Measurements from ENCODE around the gene XDH.

The XDH gene

DNA sequence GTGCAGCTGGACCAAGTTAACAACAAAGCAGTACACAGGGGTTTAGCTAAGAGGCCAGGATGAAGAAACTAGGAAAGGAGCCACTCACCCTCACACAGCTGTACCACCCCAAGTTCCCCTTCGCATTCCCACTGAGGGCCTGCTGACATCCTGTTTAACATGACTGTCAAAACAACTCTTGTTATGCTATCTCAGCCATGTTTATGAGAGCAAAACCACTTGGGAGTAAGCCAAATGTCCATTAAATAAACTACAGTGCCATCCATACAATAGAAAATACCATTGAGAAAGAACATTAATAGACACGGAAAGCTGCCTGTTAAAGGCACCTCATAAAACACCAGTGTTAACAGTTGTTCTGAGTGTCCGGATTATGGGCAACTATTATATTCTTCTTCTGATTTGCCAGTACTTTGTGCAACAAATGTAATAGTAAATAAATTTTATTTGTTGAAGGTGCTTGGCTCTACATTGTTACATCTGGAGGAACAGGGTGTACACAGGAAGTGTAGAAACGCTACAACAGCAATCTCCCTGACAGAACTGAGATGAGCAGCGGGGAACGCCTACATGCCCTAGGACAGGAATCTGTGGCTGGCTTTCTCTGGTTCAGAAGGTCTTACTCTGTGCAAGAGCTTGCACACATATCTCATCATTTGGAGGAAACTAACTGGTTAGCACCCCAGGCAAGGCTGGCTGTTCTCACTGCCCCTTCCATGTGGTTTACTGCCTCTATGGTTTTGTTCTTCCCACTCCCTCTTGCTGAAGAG, 95.0 kb downstream of the XDH start:
- Histone ChIP-seq H2BK120ac (ENCODE audit: low read depth, low read length) (peak overlapping the region; percentile 94), H2AK5ac (ENCODE audit: low read length, severe bottlenecking) (peak overlapping the region; percentile 29), H4K91ac (ENCODE audit: low read length) (peak overlapping the region; percentile 62), H2AFZ (ENCODE audit: low read depth, low read length) (no peak overlapping the region), H2BK12ac (ENCODE audit: low read length in 2 of 2) (peak overlapping the region; percentile 57 to 83), H3K79me1 (replicated peaks; ENCODE audit: low read length, poor library complexity, severe bottlenecking) (no peaks in the 10 kb centered on the region), H3K23ac (ENCODE audit: low read length in 2 of 2) (no peak overlapping the region), H3K27me3 (ENCODE audit: control insufficient read depth in 1 of 2, insufficient read depth in 1 of 2, low read length in 2 of 2) (no peaks in the 10 kb centered on the region), H2BK15ac (ENCODE audit: low read depth, poor library complexity, severe bottlenecking) (no peak overlapping the region), H3K18ac (ENCODE audit: low read depth in 1 of 2, low read length in 2 of 2) (peak overlapping the region; percentile 91 to 93), H3K36me3 (ENCODE audit: control insufficient read depth in 1 of 2, insufficient read depth in 2 of 2, low read depth in 1 of 2, low read length in 2 of 2) (no peaks in the 10 kb centered on the region), H3K9ac (ENCODE audit: low read length) (no peak overlapping the region), H2BK5ac (ENCODE audit: low read depth, low read length, poor library complexity, severe bottlenecking) (peak overlapping the region; percentile 51), H3K27ac (ENCODE audit: low read length, poor library complexity, severe bottlenecking) (peak overlapping the region; percentile 93), H3K14ac (ENCODE audit: low read length in 2 of 2) (no peak overlapping the region), H3K4me1 (ENCODE audit: control insufficient read depth, insufficient read depth, low read depth, low read length) (peaks cover 17% of the 10 kb centered on the region), H4K8ac (ENCODE audit: low read length) (peak overlapping the region; percentile 72), H3K4me3 (ENCODE audit: insufficient read depth in 1 of 2, low read depth in 1 of 2, low read length in 2 of 2) (no peak overlapping the region), H3K4ac (ENCODE audit: low read depth in 1 of 2, low read length in 2 of 2) (peak overlapping the region; percentile 19 to 41), H3K9me3 (ENCODE audit: control insufficient read depth, low read length) (no peaks in the 10 kb centered on the region), H3K4me2 (ENCODE audit: low read length, poor library complexity, severe bottlenecking) (peak overlapping the region; percentile 40)
- DNase-seq: peak; percentile 93
- 1% methylated on average over 6 of the region's 6 CpGs for WGBS

DNA sequence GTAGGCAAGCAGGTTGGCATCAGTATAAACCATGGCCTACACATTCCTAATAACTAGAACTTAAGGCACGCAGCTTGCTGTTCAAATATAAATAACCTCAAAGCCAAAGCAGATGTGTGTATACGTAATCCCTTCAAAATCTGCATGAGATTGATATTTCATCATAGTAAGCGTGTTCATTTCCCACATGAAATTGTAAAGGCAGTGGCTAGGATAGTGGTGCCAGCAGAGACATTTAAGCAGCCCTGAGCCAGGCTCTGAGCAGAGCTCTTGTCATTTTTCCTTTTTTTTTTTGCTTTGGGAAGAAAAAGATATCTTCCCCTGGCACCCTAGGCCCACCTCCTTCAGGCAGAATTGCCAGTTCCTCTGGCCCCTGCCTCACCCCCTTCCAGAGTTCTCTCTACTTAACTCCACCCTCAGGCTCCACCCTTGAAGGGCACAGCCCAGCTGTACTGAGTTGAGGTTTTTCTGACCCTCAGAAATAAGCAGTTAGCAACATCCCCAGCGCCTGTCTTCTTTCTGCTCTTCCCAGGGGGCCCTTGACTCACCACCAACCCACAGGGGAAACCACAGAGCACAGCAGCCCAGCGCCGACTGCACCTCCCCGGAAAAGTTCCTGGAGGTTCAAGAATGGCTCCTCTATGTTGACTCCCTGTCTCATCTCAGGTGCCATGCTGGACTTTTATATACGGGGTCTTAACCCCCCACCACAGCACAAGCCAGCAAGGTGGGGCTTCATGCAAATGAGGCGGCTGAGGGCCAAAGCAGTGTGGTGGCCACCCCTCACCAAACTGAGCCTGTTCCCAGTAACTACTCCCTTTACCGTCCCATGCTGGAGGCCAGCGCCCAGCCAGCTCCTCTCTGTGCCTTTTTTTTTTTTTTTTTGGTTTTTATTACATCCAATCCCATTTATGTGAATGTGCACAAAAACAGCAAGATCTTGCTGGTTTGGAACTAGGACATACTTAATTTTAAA, 95.9 kb downstream of the XDH start:
- H2BK120ac ChIP-seq (ENCODE audit: low read depth, low read length): peak overlapping the region; percentile 39
- no peak overlapping the region for H3K4me3 ChIP-seq (ENCODE audit: insufficient read depth in 1 of 2, low read depth in 1 of 2, low read length in 2 of 2)
- peak overlapping the region; percentile 71 to 99 for H2BK12ac ChIP-seq (ENCODE audit: low read length in 2 of 2)
- WGBS: 29% methylated on average over 9 of the region's 11 CpGs
- H3K27me3 ChIP-seq (ENCODE audit: control insufficient read depth in 1 of 2, insufficient read depth in 1 of 2, low read length in 2 of 2): no peaks in the 10 kb centered on the region
- H3K27ac ChIP-seq (ENCODE audit: low read length, poor library complexity, severe bottlenecking): peak overlapping the region; percentile 93
- H3K9ac ChIP-seq (ENCODE audit: low read length): no peak overlapping the region
- H2BK15ac ChIP-seq (ENCODE audit: low read depth, poor library complexity, severe bottlenecking): peak overlapping the region; percentile 60
- peaks cover 17% of the 10 kb centered on the region for H3K4me1 ChIP-seq (ENCODE audit: control insufficient read depth, insufficient read depth, low read depth, low read length)
- peak overlapping the region in 1 of 2 experiments; percentile 89 for H3K23ac ChIP-seq (ENCODE audit: low read length in 2 of 2)
- peak overlapping the region; percentile 67 for H4K8ac ChIP-seq (ENCODE audit: low read length)
- peak overlapping the region; percentile 95 to 100 for H3K18ac ChIP-seq (ENCODE audit: low read depth in 1 of 2, low read length in 2 of 2)
- H2BK5ac ChIP-seq (ENCODE audit: low read depth, low read length, poor library complexity, severe bottlenecking): peak overlapping the region; percentile 68
- H3K14ac ChIP-seq (ENCODE audit: low read length in 2 of 2): peak overlapping the region in 1 of 2 experiments; percentile 82
- DNase-seq: peak; percentile 95
- no peak overlapping the region for H2AFZ ChIP-seq (ENCODE audit: low read depth, low read length)
- H4K91ac ChIP-seq (ENCODE audit: low read length): peak overlapping the region; percentile 95
- no peaks in the 10 kb centered on the region for H3K79me1 ChIP-seq (replicated peaks; ENCODE audit: low read length, poor library complexity, severe bottlenecking)
- H3K9me3 ChIP-seq (ENCODE audit: control insufficient read depth, low read length): no peaks in the 10 kb centered on the region
- H3K4me2 ChIP-seq (ENCODE audit: low read length, poor library complexity, severe bottlenecking): peak overlapping the region; percentile 42
- peak overlapping the region; percentile 55 to 100 for H3K4ac ChIP-seq (ENCODE audit: low read depth in 1 of 2, low read length in 2 of 2)
- H3K36me3 ChIP-seq (ENCODE audit: control insufficient read depth in 1 of 2, insufficient read depth in 2 of 2, low read depth in 1 of 2, low read length in 2 of 2): no peaks in the 10 kb centered on the region
- peak overlapping the region; percentile 6 for H2AK5ac ChIP-seq (ENCODE audit: low read length, severe bottlenecking)

DNA sequence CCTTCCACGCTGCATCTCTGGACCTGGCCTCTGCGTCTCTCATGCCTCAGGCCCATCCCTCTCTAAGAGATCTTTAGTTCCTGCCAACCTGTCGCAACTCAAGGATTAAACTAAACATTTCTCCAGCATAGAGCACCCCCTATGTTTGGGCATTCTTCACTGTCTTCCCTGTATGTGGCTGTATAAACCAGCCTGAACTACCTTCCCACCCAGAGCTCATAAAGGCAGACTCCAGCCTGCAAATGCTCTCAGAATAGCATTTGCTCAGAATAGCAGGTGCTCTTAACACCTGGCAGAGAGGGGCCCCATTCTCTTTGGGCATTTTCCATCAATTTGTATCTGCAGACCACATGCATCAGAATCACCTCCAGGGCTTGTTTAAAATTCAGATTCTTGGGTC, 97.1 kb downstream of the XDH start:
- H3K9me3 ChIP-seq (ENCODE audit: control insufficient read depth, low read length): no peaks in the 10 kb centered on the region
- H4K91ac ChIP-seq (ENCODE audit: low read length): peak overlapping the region; percentile 52
- no peak overlapping the region for H3K4me2 ChIP-seq (ENCODE audit: low read length, poor library complexity, severe bottlenecking)
- no peak overlapping the region for H3K4me3 ChIP-seq (ENCODE audit: insufficient read depth in 1 of 2, low read depth in 1 of 2, low read length in 2 of 2)
- H3K18ac ChIP-seq (ENCODE audit: low read depth in 1 of 2, low read length in 2 of 2): peak overlapping the region; percentile 0 to 23
- no peak overlapping the region for H3K9ac ChIP-seq (ENCODE audit: low read length)
- 77% methylated on average over 3 of the region's 3 CpGs for WGBS
- no peak overlapping the region for H2AFZ ChIP-seq (ENCODE audit: low read depth, low read length)
- no peak overlapping the region for H2BK15ac ChIP-seq (ENCODE audit: low read depth, poor library complexity, severe bottlenecking)
- H3K36me3 ChIP-seq (ENCODE audit: control insufficient read depth in 1 of 2, insufficient read depth in 2 of 2, low read depth in 1 of 2, low read length in 2 of 2): no peaks in the 10 kb centered on the region
- peak overlapping the region; percentile 51 for H2BK120ac ChIP-seq (ENCODE audit: low read depth, low read length)
- H3K27ac ChIP-seq (ENCODE audit: low read length, poor library complexity, severe bottlenecking): no peak overlapping the region
- no peaks in the 10 kb centered on the region for H3K79me1 ChIP-seq (replicated peaks; ENCODE audit: low read length, poor library complexity, severe bottlenecking)
- H3K27me3 ChIP-seq (ENCODE audit: control insufficient read depth in 1 of 2, insufficient read depth in 1 of 2, low read length in 2 of 2): no peaks in the 10 kb centered on the region
- no peak overlapping the region for H3K23ac ChIP-seq (ENCODE audit: low read length in 2 of 2)
- H2AK5ac ChIP-seq (ENCODE audit: low read length, severe bottlenecking): peak overlapping the region; percentile 26
- no peak overlapping the region for H2BK5ac ChIP-seq (ENCODE audit: low read depth, low read length, poor library complexity, severe bottlenecking)
- DNase-seq: no peak
- no peak overlapping the region for H4K8ac ChIP-seq (ENCODE audit: low read length)
- H3K4ac ChIP-seq (ENCODE audit: low read depth in 1 of 2, low read length in 2 of 2): peak overlapping the region; percentile 35 to 76
- H3K4me1 ChIP-seq (ENCODE audit: control insufficient read depth, insufficient read depth, low read depth, low read length): peaks cover 17% of the 10 kb centered on the region
- peak overlapping the region in 1 of 2 experiments; percentile 73 for H2BK12ac ChIP-seq (ENCODE audit: low read length in 2 of 2)
- H3K14ac ChIP-seq (ENCODE audit: low read length in 2 of 2): no peak overlapping the region

- Histone ChIP-seq H3K18ac (ENCODE audit: low read depth in 1 of 2, low read length in 2 of 2) (peak overlapping the region in 1 of 2 experiments; percentile 18), H3K4me3 (ENCODE audit: insufficient read depth in 1 of 2, low read depth in 1 of 2, low read length in 2 of 2) (no peak overlapping the region), H2BK5ac (ENCODE audit: low read depth, low read length, poor library complexity, severe bottlenecking) (no peak overlapping the region), H2AFZ (ENCODE audit: low read depth, low read length) (no peak overlapping the region), H2BK120ac (ENCODE audit: low read depth, low read length) (no peak overlapping the region), H3K79me1 (replicated peaks; ENCODE audit: low read length, poor library complexity, severe bottlenecking) (no peaks in the 10 kb centered on the region), H3K4me1 (ENCODE audit: control insufficient read depth, insufficient read depth, low read depth, low read length) (peaks cover 9% of the 10 kb centered on the region), H2BK12ac (ENCODE audit: low read length in 2 of 2) (peak overlapping the region in 1 of 2 experiments; percentile 74), H3K23ac (ENCODE audit: low read length in 2 of 2) (no peak overlapping the region), H3K4me2 (ENCODE audit: low read length, poor library complexity, severe bottlenecking) (no peak overlapping the region), H3K9ac (ENCODE audit: low read length) (no peak overlapping the region), H3K27me3 (ENCODE audit: control insufficient read depth in 1 of 2, insufficient read depth in 1 of 2, low read length in 2 of 2) (no peaks in the 10 kb centered on the region), H4K91ac (ENCODE audit: low read length) (peak overlapping the region; percentile 22), H2BK15ac (ENCODE audit: low read depth, poor library complexity, severe bottlenecking) (no peak overlapping the region), H3K14ac (ENCODE audit: low read length in 2 of 2) (peak overlapping the region in 1 of 2 experiments; percentile 9), H4K8ac (ENCODE audit: low read length) (no peak overlapping the region), H3K4ac (ENCODE audit: low read depth in 1 of 2, low read length in 2 of 2) (no peak overlapping the region), H3K36me3 (ENCODE audit: control insufficient read depth in 1 of 2, insufficient read depth in 2 of 2, low read depth in 1 of 2, low read length in 2 of 2) (no peaks in the 10 kb centered on the region), H3K9me3 (ENCODE audit: control insufficient read depth, low read length) (peaks cover 3% of the 10 kb centered on the region), H3K27ac (ENCODE audit: low read length, poor library complexity, severe bottlenecking) (no peak overlapping the region), H2AK5ac (ENCODE audit: low read length, severe bottlenecking) (no peak overlapping the region)
- WGBS: 100% methylated on average over 2 of the region's 2 CpGs
- no peak for DNase-seq
These were observed 99.8 kb downstream of the XDH start for GRCh38 chr2:31314761-31315160.

Measured in mesenchymal stem cell (in vitro differentiated cells and primary cell).